Measurements from ENCODE around the gene SEMA3E. TPM values are rescaled to one million over a fixed set of nuclear protein-coding genes. Genes with fewer than 3 reads are reported as not detected.

The SEMA3E gene
- total and polyA plus RNA-seq, 2 experiments from 2014 or later = 0.75 to 0.92 TPM

- H3K36me3 ChIP-seq = no peaks in the 10 kb centered on the region
- H3K4me3 ChIP-seq = no peak overlapping the region
- DNase-seq (ENCODE audit: low read depth in 1 of 2, low spot score in 1 of 2) = no peak
- no peaks in the 10 kb centered on the region for H3K9me3 ChIP-seq (ENCODE audit: low read depth)
- H3K27me3 ChIP-seq = no peaks in the 10 kb centered on the region
- no peak overlapping the region for H3K27ac ChIP-seq
- H3K4me1 ChIP-seq (ENCODE audit: low read depth) = no peaks in the 10 kb centered on the region
- no peak for TF ChIP-seq CTCF (IDR thresholded peaks at IDR 0.05; ENCODE audit: low read depth, low read length)
These were observed 45.3 kb downstream of the SEMA3E start for GRCh38 chr7:83603649-83604048.

DNA sequence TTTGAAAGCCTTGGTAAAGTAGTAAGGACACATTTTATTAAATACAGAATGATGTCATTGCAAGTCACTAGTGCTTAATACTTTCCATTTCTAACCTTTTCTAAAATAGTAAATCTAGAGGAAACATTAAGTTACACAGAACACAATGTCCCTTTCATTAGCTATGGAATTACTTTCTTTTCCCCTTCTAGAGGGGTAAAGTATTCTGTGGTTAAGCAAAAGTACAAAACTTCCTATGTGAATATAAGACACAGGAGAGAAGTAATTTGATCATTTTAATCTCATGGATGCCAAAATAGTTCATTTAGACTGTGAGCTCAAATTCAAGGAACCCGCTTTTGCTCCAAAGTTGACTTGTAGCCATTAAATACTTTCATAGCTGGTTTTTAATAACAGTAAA, 49.8 kb downstream of the SEMA3E start:
- TF ChIP-seq CTCF (IDR thresholded peaks at IDR 0.05; ENCODE audit: low read depth, low read length) = no peak

DNA sequence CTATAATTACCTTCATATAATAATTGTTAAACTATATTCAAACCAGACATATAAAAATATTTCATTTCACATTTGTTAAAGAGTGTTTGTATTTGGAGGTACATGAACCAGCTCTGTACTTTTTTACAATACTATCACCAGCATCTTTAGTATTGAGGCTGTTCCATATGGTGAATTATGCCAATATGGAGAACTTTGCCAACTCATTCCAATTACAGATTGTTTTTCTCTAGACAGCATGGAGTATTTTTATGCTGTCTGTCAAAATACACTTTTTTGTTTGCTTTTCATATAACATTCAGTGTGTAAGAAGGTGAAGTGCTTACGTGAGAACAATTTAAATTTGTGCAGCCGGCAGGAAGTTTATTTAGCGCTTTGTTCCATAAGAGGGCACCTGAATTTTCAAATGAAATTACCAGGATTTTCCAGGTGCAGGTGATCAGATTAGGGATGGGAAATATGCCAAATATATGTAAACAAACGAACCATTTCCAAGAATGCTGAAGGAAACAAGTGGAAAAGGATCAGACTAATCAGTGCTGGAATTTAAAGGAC, 54.9 kb downstream of the SEMA3E start:
- DNase-seq (ENCODE audit: low read depth in 1 of 2, low spot score in 1 of 2) = no peak
- Histone ChIP-seq H3K36me3 (no peaks in the 10 kb centered on the region), H3K4me1 (ENCODE audit: low read depth) (no peaks in the 10 kb centered on the region), H3K4me3 (no peak overlapping the region), H3K9me3 (ENCODE audit: low read depth) (no peaks in the 10 kb centered on the region), H3K27me3 (no peaks in the 10 kb centered on the region), H3K27ac (no peak overlapping the region)
- TF ChIP-seq CTCF (IDR thresholded peaks at IDR 0.05; ENCODE audit: low read depth, low read length) = no peak

More for the DNA sequence above, 49.8 kb downstream of the SEMA3E start:
- Histone ChIP-seq H3K4me3 (no peak overlapping the region), H3K27me3 (no peaks in the 10 kb centered on the region), H3K9me3 (ENCODE audit: low read depth) (no peaks in the 10 kb centered on the region), H3K36me3 (no peaks in the 10 kb centered on the region), H3K4me1 (ENCODE audit: low read depth) (no peaks in the 10 kb centered on the region), H3K27ac (no peak overlapping the region)
- DNase-seq (ENCODE audit: low read depth in 1 of 2, low spot score in 1 of 2) = no peak

DNA sequence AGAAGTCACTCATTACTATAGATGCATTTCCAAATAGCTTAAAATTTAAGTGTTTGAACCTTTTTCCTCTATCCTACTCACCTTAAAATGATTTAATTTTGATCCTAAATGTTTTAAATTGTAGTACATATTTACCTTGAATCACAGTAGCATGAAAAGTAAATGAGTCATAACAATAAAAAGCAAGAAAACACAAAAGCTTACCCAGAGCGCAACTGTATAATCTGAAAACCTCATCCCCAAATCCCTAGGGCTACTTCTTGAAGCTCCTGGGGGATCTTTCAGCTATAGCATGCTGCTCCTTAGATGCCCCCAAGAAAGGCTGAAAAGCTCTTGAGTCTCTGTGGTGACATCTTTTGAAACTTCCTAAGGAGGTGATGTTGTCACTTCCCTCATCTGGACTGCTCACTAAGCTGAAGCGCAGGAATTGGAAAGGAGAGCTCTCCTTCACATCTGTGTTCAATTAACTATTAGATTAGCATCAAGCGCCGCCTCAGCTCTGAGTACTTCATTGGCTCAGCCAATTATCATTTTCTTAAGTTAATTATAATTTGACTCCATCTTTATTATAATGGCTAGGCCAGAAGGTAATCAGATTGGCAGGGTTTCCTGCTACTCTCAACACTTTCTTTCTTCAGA, 60.2 kb downstream of the SEMA3E start:
- no peak for DNase-seq (ENCODE audit: low read depth in 1 of 2, low spot score in 1 of 2)
- Histone ChIP-seq H3K4me3 (no peak overlapping the region), H3K9me3 (ENCODE audit: low read depth) (no peaks in the 10 kb centered on the region), H3K36me3 (no peaks in the 10 kb centered on the region), H3K4me1 (ENCODE audit: low read depth) (peaks cover 16% of the 10 kb centered on the region), H3K27me3 (no peaks in the 10 kb centered on the region), H3K27ac (no peak overlapping the region)
- no peak for TF ChIP-seq CTCF (IDR thresholded peaks at IDR 0.05; ENCODE audit: low read depth, low read length)

- Histone ChIP-seq H3K27ac (no peak overlapping the region), H3K4me1 (ENCODE audit: low read depth) (peaks cover 16% of the 10 kb centered on the region), H3K36me3 (no peaks in the 10 kb centered on the region), H3K4me3 (no peak overlapping the region), H3K9me3 (ENCODE audit: low read depth) (no peaks in the 10 kb centered on the region), H3K27me3 (no peaks in the 10 kb centered on the region)
- no peak for TF ChIP-seq CTCF (IDR thresholded peaks at IDR 0.05; ENCODE audit: low read depth, low read length)
- no peak for DNase-seq (ENCODE audit: low read depth in 1 of 2, low spot score in 1 of 2)
These were observed 62.7 kb downstream of the SEMA3E start for GRCh38 chr7:83586281-83586680.

All from cardiac muscle cell (in vitro differentiated cells and primary cell).